ENCODE results near the gene RUSF1. TPM values are rescaled to one million over a fixed set of nuclear protein-coding genes. Genes with fewer than 3 reads are reported as not detected.

The RUSF1 gene
- total and polyA plus RNA-seq, 9 of the 15 experiments (the other 6 are each of a cell fraction or from before 2014, with no cell fraction given): 0.80 to 52.8 (median 27.6) TPM

GRCh38 chr16:31474173-31474714 is 33.9 kb downstream of the RUSF1 start:
- intact Hi-C loops (cut with micrococcal nuclease): loop anchor here (5.0 kb wide), 1 partner anchor 48 kb away; no protein-coding TSS in a partner anchor
- POLR2A ChIA-PET: interaction anchor here (0.6 kb wide), 3 partner anchors 39 to 184 kb away, joined by 3 read pairs; no protein-coding TSS in a partner anchor
- no peaks in the 10 kb centered on the region for H3K9me3 ChIP-seq (replicated peaks; ENCODE audit: control insufficient read depth, insufficient read depth, low read depth, low read length)
- no peaks in the 10 kb centered on the region for H4K20me1 ChIP-seq (replicated peaks; ENCODE audit: control insufficient read depth, insufficient read depth, low read length)
- CTCF ChIA-PET (ENCODE audit: low intra/inter-chr PET ratio): no interaction called here
- BruUV-seq (replicated peaks): no TSS peak
- WGBS (ENCODE audit: insufficient coverage, low coverage, missing lambda C conversion rate): 43% methylated on average over 12 of the region's 12 CpGs
- DNase-seq (ENCODE audit: extremely low read depth in 1 of 4, low spot score in 3 of 4): peak; percentile 44 to 81 (median 56)
- peak overlapping the region; percentile 70 for H2AFZ ChIP-seq (ENCODE audit: low read depth, low read length)
- H3K27me3 ChIP-seq (ENCODE audit: control insufficient read depth in 2 of 2, insufficient read depth in 2 of 2, low read length in 2 of 2): no peaks in the 10 kb centered on the region
- H3K4me2 ChIP-seq (ENCODE audit: insufficient read depth, low read length): peak overlapping the region; percentile 29; the same call in 1 of the 2 replicates
- peak; percentile 94 for FAIRE-seq
- in situ Hi-C loops (cut with MboI): no loop called here
- H3K79me2 ChIP-seq (ENCODE audit: control insufficient read depth, insufficient read depth, low read length): no peaks in the 10 kb centered on the region
- H3K4me3 ChIP-seq: no peak overlapping the region
- H3K27ac ChIP-seq (ENCODE audit: extremely low read depth, low read depth, low read length): peak overlapping the region; percentile 40; the same call in 1 of the 3 replicates
- H3K36me3 ChIP-seq (ENCODE audit: control insufficient read depth, insufficient read depth, low read length): no peaks in the 10 kb centered on the region
- peak; percentile 21 for ATAC-seq
- no peaks in the 10 kb centered on the region for H3K9me1 ChIP-seq (ENCODE audit: control insufficient read depth, insufficient read depth, low read length)
- peaks cover 30 to 62% of the 10 kb centered on the region in 2 experiments for H3K4me1 ChIP-seq (replicated peaks in 1 of 2; ENCODE audit: control insufficient read depth in 2 of 2, insufficient read depth in 2 of 2, low read length in 2 of 2)
- peak overlapping the region in 1 of 2 experiments; percentile 81; a peak in 2 of 4 replicates for H3K9ac ChIP-seq (ENCODE audit: insufficient read depth in 1 of 2, low read depth in 2 of 2, low read length in 2 of 2)
- TF ChIP-seq JUN (IDR thresholded peaks at IDR 0.05; ENCODE audit: borderline replicate concordance, low read depth, low read length) (peak; percentile 55; the same call in 1 of the 2 replicates), JUN (CRISPR knock-in tag; IDR thresholded peaks at IDR 0.05; ENCODE audit: borderline replicate concordance) (no peak), SMC3 (conservative IDR thresholded peaks at IDR 0.05; ENCODE audit: insufficient read depth, low read depth, low read length) (0 out of 2 replicates have a peak, but pooled peaks have one; percentile 10), PKNOX1 (IDR thresholded peaks at IDR 0.05) (0 out of 2 replicates have a peak, but pooled peaks have one; percentile 12), MECOM (CRISPR knock-in tag; IDR thresholded peaks at IDR 0.05) (peak; percentile 68), POLR2B (IDR thresholded peaks at IDR 0.05; ENCODE audit: low read depth, partially characterized antibody) (no peak), FOSL1 (tag; conservative IDR thresholded peaks at IDR 0.05) (peak; percentile 49), CBFA2T2 (conservative IDR thresholded peaks at IDR 0.05) (0 out of 2 replicates have a peak, but pooled peaks have one; percentile 6), RAD21 (CRISPR knock-in tag; conservative IDR thresholded peaks at IDR 0.05 in 1 of 2, IDR thresholded peaks at IDR 0.05 in 1 of 2) (peak in 1 of 2 experiments; percentile 24; a peak in 2 of 4 replicates), L3MBTL2 (IDR thresholded peaks at IDR 0.05) (peak; percentile 47; the same call in 1 of the 2 replicates), ARID1B (IDR thresholded peaks at IDR 0.05) (0 out of 2 replicates have a peak, but pooled peaks have one; percentile 15), THRAP3 (IDR thresholded peaks at IDR 0.05; ENCODE audit: borderline replicate concordance) (no peak), CBFA2T3 (IDR thresholded peaks at IDR 0.05) (peak; percentile 46), JUND (IDR thresholded peaks at IDR 0.05; ENCODE audit: borderline replicate concordance, low read depth, low read length) (peak; percentile 40; the same call in 1 of the 2 replicates), JUND (tag; IDR thresholded peaks at IDR 0.05; ENCODE audit: borderline replicate concordance, low read depth, low read length) (no peak), MEIS2 (IDR thresholded peaks at IDR 0.05; ENCODE audit: partially characterized antibody) (peak; percentile 40), TFAP4 (CRISPR knock-in tag; IDR thresholded peaks at IDR 0.05; ENCODE audit: borderline replicate concordance) (0 out of 2 replicates have a peak, but pooled peaks have one; percentile 7), NCOA1 (IDR thresholded peaks at IDR 0.05; ENCODE audit: low read depth) (no peak), RFX1 (IDR thresholded peaks at IDR 0.05) (0 out of 2 replicates have a peak, but pooled peaks have one; percentile 38), CREM (IDR thresholded peaks at IDR 0.05; ENCODE audit: low read depth) (0 out of 2 replicates have a peak, but pooled peaks have one; percentile 27)

Data from K562 (cell line).